Endothelial cell of umbilical vein (primary cell): ENCODE measurements around the gene CEP83.

Experiments
- EZH2 ChIP-seq: IDR thresholded peaks from 2 replicates; pipeline ENCODE4 v1.6.1; 2012; ENCODE audit warnings: borderline replicate concordance, low read depth, mild to moderate bottlenecking, moderate library complexity, low read length, inconsistent platforms; ENCODE audit not compliant: severe bottlenecking
- FOS ChIP-seq: IDR thresholded peaks from 2 replicates; pipeline ENCODE4 v1.6.1; 2011; ENCODE audit warnings: mild to moderate bottlenecking, low read length, moderate library complexity, borderline replicate concordance; ENCODE audit not compliant: insufficient read depth
- GATA2 ChIP-seq: IDR thresholded peaks from 2 replicates; pipeline ENCODE4 v1.7.0; 2011; ENCODE audit warnings: low read depth, mild to moderate bottlenecking, moderate library complexity, mixed read lengths, low read length; ENCODE audit not compliant: insufficient read length, insufficient read depth
- MYC ChIP-seq: IDR thresholded peaks from one replicate; pipeline ENCODE4 v1.6.1; 2011; ENCODE audit warnings: mild to moderate bottlenecking, low read depth, low read length
- POLR2A ChIP-seq: IDR thresholded peaks from 2 replicates; pipeline ENCODE4 v1.6.1; 2012; ENCODE audit warnings: low read depth, mild to moderate bottlenecking, control low read depth, low read length
- POLR2AphosphoS5 ChIP-seq: IDR thresholded peaks from 2 replicates; pipeline ENCODE4 v1.6.1; 2012; ENCODE audit warnings: low read depth, mild to moderate bottlenecking, control low read depth, low read length, moderate library complexity; ENCODE audit not compliant: insufficient read depth
- TF ChIP-seq, protein P1 (sequence below), 2 donors: IDR thresholded peaks; 1 replicate in 1 of 2; 2 replicates in 1 of 2; pipeline ENCODE4 v1.5.1; 2011; ENCODE audit warnings: low read length in 2 of 2, mild to moderate bottlenecking in 2 of 2, moderate library complexity in 2 of 2, control low read depth in 1 of 2, inconsistent platforms in 1 of 2, low read depth in 1 of 2; ENCODE audit not compliant: insufficient read depth in 1 of 2; ENCODE audit errors: extremely low read depth in 1 of 2
- TF ChIP-seq, protein P2 (sequence below): IDR thresholded peaks from 2 replicates; pipeline ENCODE4 v1.6.1; 2011; ENCODE audit not compliant: insufficient read depth, insufficient read length

DNA sequence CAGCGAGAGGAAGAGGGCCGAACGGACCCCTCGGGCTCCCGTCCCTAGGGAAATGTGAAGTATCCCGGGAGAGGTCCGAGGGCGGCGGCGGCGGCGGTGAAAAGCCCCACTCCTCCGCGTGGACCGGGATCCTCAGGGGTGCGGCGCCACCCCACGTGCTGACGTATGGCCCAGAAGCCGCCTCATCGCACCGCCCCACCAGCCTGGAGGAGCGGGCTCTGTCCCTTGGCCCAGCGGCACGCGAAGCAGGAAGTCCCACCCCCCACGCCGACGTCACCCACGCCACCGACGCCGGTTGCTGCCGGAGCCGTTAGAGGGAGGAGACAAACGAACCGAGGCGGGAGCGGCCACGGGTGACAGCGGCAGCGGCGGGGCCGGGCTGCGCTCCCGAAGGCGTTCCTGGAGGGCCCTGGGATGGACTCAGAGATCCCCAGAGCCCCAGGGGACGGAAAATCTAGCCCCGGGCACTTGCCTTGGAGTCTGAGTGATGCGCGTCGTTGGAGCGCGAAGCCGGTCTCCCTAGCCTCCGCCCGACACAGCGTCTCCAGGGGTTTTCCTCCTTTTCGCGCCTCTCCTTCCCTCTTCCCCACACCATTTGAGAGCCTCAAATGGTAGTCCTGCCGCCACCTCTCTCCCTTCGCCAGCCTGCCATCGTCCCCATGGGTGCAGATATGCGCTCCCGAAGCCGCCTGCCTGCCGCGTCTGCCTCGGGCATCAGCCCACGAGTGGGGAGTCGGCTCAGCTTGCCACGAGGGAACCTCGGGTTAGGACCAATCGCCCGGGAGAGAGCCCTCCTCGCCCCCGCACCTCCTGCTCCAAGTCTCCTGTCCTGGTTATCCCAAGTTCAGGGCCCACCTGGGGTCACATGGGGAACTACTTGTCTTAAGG, at the start of gene CEP83:
- TF ChIP-seq, protein P1, sequence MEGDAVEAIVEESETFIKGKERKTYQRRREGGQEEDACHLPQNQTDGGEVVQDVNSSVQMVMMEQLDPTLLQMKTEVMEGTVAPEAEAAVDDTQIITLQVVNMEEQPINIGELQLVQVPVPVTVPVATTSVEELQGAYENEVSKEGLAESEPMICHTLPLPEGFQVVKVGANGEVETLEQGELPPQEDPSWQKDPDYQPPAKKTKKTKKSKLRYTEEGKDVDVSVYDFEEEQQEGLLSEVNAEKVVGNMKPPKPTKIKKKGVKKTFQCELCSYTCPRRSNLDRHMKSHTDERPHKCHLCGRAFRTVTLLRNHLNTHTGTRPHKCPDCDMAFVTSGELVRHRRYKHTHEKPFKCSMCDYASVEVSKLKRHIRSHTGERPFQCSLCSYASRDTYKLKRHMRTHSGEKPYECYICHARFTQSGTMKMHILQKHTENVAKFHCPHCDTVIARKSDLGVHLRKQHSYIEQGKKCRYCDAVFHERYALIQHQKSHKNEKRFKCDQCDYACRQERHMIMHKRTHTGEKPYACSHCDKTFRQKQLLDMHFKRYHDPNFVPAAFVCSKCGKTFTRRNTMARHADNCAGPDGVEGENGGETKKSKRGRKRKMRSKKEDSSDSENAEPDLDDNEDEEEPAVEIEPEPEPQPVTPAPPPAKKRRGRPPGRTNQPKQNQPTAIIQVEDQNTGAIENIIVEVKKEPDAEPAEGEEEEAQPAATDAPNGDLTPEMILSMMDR (IDR thresholded peaks at IDR 0.05; ENCODE audit: extremely low read depth in 1 of 2, insufficient read depth in 1 of 2, low read depth in 1 of 2, low read length in 2 of 2) = no peak
- TF ChIP-seq, protein P2, sequence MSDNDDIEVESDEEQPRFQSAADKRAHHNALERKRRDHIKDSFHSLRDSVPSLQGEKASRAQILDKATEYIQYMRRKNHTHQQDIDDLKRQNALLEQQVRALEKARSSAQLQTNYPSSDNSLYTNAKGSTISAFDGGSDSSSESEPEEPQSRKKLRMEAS = peak; percentile 65
- TF ChIP-seq POLR2AphosphoS5 (peak; percentile 86), EZH2 (no peak), POLR2A (peak; percentile 77), FOS (no peak), GATA2 (no peak), MYC (peak; percentile 40)
